ENCODE results near the gene PCDH7. TPM values are rescaled to one million over a fixed set of nuclear protein-coding genes. Genes with fewer than 3 reads are reported as not detected.

Gene PCDH7
- total RNA-seq, 1 donor from 2014 or later, result 78.8 TPM

- no peak for TF ChIP-seq CTCF (IDR thresholded peaks at IDR 0.05; ENCODE audit: unreplicated experiment)
- H3K27me3 Mint-ChIP-seq (ENCODE audit: low read depth), result no peaks in the 10 kb centered on the region
- peak overlapping the region; percentile 99 for H3K27ac Mint-ChIP-seq
- H3K4me1 Mint-ChIP-seq, result peaks cover 14% of the 10 kb centered on the region
- peak overlapping the region; percentile 100 for H3K4me3 Mint-ChIP-seq
- H3K9me3 Mint-ChIP-seq, result peaks cover 8% of the 10 kb centered on the region
- no peak for DNase-seq (ENCODE audit: low spot score in 2 of 2, unreplicated experiment in 2 of 2)
- no peaks in the 10 kb centered on the region for H3K36me3 Mint-ChIP-seq
Observed at GRCh38 chr4:30716681-30717207, 3.4 kb upstream of the PCDH7 start.

DNA sequence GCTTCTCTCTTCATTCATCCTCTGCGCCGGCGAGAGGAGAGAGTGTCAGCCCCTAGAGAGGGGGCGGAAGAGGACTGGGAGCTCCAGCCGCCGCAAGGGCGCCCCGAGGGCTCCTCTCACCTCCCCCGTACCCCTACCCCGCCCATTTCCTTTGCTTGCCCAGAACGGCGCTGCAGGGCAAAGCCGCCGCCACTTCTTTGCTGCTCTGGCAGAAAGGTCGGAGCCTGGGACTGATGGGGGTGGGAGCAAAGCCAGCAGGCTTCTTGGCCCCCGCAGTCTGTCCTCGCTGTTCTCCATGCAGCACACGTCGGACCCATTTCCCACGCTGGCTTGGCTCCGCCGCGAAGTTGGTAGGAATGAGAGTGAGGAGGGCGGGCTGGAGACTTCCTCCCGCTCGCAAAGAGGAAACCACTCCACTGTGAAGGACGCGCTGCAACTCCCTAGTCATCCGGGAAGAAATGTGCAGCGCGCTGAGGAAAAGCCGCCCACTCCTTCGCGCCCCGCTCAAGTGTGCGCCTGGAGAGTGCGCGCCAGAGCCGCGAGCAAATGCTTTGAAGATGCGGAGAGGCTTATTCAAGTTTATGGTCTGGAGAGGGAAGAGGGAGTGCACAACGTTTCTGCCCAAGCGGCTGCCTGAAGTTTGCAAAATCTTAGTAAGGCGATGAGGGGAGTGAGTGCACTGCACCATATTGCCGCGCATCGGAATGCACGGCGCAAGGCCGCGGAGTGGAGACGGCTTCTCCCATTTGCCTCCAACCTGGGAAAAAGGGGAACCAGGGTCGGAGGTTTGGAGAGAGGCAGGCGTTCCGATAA is 2.8 kb upstream of the PCDH7 start:
- H3K4me3 Mint-ChIP-seq, result peak overlapping the region; percentile 100
- H3K4me1 Mint-ChIP-seq, result peaks cover 15% of the 10 kb centered on the region
- H3K9me3 Mint-ChIP-seq, result peaks cover 4% of the 10 kb centered on the region
- DNase-seq (ENCODE audit: low spot score in 2 of 2, unreplicated experiment in 2 of 2), result peak; percentile 44 to 72
- H3K27me3 Mint-ChIP-seq (ENCODE audit: low read depth), result no peaks in the 10 kb centered on the region
- H3K36me3 Mint-ChIP-seq, result no peaks in the 10 kb centered on the region
- no peak for TF ChIP-seq CTCF (IDR thresholded peaks at IDR 0.05; ENCODE audit: unreplicated experiment)
- H3K27ac Mint-ChIP-seq, result peak overlapping the region; percentile 99

- H3K4me1 Mint-ChIP-seq, result peaks cover 22% of the 10 kb centered on the region
- peak overlapping the region; percentile 100 for H3K4me3 Mint-ChIP-seq
- TF ChIP-seq CTCF (IDR thresholded peaks at IDR 0.05; ENCODE audit: unreplicated experiment), result no peak
- H3K9me3 Mint-ChIP-seq, result no peaks in the 10 kb centered on the region
- H3K36me3 Mint-ChIP-seq, result no peaks in the 10 kb centered on the region
- DNase-seq (ENCODE audit: low spot score in 2 of 2, unreplicated experiment in 2 of 2), result peak; percentile 58 to 80
- no peaks in the 10 kb centered on the region for H3K27me3 Mint-ChIP-seq (ENCODE audit: low read depth)
- peak overlapping the region; percentile 99 for H3K27ac Mint-ChIP-seq
Observed at GRCh38 chr4:30718021-30718542, 2.1 kb upstream of the PCDH7 start.

GRCh38 chr4:30718641-30719453 is 1.3 kb upstream of the PCDH7 start:
- Mint-ChIP-seq H3K27me3 (ENCODE audit: low read depth) (no peaks in the 10 kb centered on the region), H3K4me1 (peaks cover 30% of the 10 kb centered on the region), H3K9me3 (no peaks in the 10 kb centered on the region), H3K36me3 (no peaks in the 10 kb centered on the region), H3K27ac (peak overlapping the region; percentile 99), H3K4me3 (peak overlapping the region; percentile 100)
- DNase-seq (ENCODE audit: low spot score in 2 of 2, unreplicated experiment in 2 of 2), result peak in 1 of 2 experiments; percentile 49
- no peak for TF ChIP-seq CTCF (IDR thresholded peaks at IDR 0.05; ENCODE audit: unreplicated experiment)

- Mint-ChIP-seq H3K4me3 (peak overlapping the region; percentile 100), H3K4me1 (peaks cover 35% of the 10 kb centered on the region), H3K27ac (peak overlapping the region; percentile 99), H3K36me3 (no peaks in the 10 kb centered on the region), H3K9me3 (no peaks in the 10 kb centered on the region), H3K27me3 (ENCODE audit: low read depth) (no peaks in the 10 kb centered on the region)
- peak; percentile 36 to 73 for DNase-seq (ENCODE audit: low spot score in 2 of 2, unreplicated experiment in 2 of 2)
- TF ChIP-seq CTCF (IDR thresholded peaks at IDR 0.05; ENCODE audit: unreplicated experiment), result no peak
Observed at GRCh38 chr4:30719454-30720020, 632 bp upstream of the PCDH7 start.

Data from mesothelial cell of epicardium (in vitro differentiated cells).